HG02970 (cell line): ENCODE measurements around the gene NFATC1.
"Not testable (repeated sequence)": the region's sequence is repeated elsewhere in the genome, so short reads cannot be mapped to it uniquely, and the experiment has no call there.

Experiments used
- ATAC-seq: cut with Tn5 transposase; IDR thresholded peaks from one replicate; pipeline ENCODE4 v1.9.1; 2021; ENCODE audit warnings: mild to moderate bottlenecking, moderate library complexity, moderate number of reproducible peaks; ENCODE audit not compliant: unreplicated experiment, low FRiP score

NFATC1 gene

DNA sequence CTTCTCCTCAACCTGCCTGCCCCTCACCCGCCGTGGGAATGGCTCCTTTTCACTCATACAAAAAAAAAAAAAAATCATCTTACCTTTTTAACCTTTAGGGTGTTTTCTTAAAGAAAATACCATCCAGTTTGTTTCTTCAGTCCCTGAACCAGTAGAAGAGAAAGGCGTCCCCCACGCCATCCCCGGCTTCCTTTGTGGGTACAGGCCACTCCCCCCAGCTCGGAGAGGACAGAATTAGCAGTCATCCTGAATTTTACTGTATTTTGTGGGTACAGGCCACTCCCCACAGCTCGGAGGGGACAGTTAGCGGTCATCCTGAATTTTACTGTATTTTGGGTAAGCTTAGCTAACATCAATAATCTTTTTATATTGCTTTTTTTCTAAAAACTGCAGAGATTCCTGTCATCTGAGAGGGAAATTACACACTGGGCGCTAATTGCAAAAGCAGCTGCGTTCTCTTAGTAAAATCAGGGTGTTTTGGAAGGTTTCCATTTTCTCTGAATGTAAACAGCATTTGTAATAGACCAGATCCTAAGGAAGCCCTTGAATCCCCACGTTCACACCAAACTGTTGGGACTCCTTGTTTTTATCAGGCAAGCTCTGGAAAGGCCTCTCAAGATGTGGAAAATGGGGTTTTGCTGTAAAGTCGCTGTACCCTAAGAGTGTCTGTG lies 72.5 kb downstream of the NFATC1 start:
- ATAC-seq: no peak

DNA sequence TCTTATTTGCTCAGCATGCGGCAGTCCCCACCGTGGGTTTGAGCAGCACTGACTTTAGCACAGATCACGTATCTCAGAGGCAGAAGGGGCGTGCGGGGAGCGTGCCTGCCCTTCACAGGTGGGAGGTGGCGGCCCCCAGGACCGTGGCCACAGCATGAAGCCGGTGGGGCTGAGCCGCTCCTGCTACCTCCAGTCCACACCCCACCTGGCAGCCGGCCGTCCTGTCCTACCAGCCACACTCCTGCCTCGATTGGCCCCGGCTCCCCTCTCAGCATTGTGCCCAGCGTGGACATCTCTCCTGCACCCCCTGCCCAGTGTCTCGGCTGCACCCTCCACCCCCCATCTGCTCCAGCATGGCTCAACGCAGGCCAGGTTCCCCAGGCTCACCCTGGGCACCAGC lies 73.6 kb downstream of the NFATC1 start:
- ATAC-seq: no peak

DNA sequence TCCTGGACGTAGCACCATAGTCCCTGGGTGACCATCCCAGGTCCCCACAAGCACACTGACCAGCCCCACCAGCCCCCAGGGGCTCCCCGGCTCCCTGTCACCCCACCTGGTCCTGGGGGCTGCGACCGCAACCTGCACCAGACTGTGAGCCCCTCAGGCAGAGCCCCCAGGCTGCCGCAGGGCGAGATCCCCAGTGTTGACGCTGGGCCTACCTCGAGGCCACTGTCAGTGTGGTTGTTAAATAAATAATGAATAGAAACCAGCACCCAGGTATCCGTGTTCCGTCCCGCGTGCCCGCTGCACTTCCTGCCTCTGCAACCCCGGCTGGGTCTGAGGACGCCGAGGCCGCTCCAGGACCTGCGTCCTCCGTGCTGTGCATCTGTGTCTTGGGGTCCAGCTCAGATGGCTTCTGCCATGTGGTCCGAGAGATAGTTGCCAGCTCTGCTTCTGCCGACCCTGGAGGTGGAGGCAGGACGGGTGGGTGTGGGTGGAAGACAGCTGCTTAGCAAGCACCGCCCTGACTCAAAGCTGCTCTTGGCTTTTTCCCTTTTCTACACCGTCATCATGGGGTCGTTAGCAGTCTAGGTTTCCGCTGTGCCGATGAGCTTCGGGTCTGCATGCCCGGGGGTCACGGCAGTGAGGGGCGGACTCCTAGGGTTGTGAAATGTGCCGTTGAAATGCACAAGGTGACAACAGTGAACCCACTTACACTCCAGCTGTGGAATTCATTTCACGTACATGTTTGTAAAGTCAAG lies 74.2 kb downstream of the NFATC1 start:
- ATAC-seq: no peak

DNA sequence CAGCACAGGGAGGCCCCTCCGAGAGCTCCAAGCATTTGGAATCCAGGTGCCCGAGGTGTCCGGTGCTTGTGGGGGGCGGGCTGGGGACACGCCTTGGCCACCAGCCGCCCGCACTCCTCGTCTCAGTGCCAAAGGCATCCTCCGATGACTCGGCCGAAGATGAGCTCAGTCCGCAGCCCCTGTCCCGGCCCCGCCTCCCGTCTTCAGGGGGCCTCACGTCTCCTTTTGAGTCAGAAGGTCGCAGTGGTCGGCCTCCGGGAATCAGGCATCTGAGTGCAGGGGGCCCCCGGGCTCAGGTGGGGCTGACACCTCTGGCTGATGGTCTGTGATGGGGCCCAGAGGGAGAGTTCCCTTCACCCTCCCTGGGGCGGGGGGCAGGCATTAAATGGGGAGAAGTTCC lies 74.8 kb downstream of the NFATC1 start:
- ATAC-seq: no peak

DNA sequence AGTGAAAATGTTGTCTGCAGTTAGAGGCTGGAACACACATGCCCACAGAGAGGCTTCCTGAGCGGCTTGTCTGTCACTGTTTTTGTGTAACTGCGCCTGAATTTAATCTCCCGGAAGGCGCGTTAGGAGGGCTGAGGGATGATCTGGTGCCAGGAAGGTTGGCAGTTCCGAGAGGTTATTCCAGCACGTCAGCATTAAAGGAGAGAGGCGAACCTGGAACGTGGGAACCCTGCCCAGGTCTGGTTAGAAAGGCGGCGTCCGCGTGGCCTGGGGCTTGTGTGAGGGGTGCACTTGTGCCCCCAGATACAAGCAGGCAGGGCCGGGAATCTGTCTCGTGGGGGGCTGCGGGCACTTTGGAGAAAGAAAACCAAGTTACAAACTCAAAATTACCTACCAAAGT lies 75.3 kb downstream of the NFATC1 start:
- ATAC-seq: no peak

DNA sequence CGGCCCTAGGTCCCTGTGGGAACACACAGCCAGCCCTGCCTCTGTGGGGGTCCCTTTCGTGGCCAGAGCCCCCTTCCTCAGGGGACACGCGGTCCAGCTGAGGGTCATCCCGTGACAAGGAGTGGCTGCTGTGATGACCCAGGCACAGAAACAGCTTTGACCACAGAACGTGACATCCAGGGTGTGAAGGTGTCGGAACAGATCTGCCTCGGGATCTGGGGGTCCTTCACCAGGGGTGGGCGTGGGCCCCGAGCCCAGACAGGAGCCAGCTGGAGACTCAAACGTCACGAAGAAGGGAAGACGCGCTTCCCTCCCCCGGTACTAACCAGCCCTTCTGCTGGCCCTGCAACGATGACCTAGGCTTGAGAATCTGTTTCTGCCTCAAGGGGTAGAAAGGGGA lies 75.9 kb downstream of the NFATC1 start:
- no peak for ATAC-seq

DNA sequence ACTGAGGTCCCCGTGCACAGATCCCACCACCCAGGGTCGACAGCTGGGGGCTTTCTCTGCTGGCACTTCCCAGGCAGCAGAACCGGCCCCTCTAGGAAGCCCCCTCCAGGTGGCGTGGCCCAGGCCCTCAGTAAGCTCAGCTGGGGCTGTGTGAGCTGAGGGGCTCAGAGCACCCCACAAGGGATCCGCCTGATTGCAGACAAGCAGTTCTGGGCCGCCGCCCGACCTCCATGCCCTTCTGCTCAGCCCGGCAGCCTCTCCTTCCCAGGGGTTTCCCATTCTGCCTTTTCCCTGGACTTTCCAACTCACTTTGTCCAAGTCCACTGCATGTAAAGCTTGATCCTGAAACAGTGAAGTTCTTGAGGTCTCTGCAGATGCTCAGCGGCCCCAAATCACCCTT lies 76.4 kb downstream of the NFATC1 start:
- ATAC-seq: no peak

DNA sequence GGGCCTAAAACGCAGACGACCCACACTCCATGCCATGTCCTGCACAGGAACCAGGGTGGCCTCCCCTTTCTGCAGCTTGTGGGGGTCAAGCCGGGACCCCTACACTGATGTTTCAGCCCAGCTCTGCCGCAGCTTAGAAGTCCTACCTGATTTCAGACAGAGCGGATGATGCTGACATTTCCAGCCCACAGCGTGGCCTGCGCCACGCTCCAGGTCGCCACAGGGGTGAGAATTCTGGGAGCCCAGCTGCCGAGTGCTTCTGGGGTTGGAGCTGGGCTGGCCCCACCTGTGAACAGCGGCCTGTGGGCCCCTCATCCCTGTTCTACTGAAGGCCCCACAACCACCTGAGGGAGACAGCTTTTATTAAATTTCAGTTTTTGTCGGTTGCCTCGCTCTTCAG lies 77.2 kb downstream of the NFATC1 start:
- ATAC-seq: no peak

DNA sequence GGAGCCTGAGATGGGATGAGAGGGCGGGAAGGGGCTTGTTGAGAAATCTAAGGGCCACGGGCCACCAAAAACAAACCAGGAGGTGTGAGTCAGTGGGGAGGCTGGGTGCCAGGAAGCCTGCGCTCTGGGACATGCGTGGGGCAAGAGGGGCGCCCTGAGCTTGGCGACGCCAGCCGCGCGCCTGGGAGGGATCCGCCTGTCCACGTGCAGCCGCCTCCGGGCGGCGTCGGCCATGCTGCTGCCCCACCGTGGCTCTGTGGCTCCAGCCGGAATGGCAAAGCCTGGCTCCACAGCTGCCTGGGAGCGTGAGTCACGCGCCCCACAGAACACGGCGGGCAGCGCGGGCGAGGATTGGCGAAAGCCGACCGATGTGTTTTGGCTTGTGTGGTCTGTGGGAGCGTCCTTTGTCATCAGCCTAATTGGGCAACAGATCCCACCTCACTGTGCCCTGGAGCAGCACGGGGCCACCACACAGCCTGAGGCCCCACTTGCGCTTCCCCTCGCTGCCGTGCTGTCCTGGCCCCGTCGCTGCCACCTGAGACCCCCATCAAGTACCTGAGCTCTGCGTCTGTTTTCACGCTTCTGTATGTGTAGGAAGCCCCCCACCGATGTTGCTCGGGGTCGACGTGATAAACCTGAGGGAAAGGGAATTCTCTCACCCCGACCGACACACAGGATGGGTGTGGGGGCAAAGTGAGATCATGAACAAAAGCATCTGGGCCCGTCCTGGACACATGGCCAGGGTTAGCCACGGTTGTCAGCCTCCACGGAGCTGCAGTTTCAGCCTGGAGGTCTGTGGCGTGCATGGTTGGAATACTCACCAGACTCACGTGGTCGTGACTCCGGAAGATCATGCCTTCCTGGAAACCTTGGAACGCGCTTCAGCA lies 80.5 kb downstream of the NFATC1 start:
- ATAC-seq: no peak

DNA sequence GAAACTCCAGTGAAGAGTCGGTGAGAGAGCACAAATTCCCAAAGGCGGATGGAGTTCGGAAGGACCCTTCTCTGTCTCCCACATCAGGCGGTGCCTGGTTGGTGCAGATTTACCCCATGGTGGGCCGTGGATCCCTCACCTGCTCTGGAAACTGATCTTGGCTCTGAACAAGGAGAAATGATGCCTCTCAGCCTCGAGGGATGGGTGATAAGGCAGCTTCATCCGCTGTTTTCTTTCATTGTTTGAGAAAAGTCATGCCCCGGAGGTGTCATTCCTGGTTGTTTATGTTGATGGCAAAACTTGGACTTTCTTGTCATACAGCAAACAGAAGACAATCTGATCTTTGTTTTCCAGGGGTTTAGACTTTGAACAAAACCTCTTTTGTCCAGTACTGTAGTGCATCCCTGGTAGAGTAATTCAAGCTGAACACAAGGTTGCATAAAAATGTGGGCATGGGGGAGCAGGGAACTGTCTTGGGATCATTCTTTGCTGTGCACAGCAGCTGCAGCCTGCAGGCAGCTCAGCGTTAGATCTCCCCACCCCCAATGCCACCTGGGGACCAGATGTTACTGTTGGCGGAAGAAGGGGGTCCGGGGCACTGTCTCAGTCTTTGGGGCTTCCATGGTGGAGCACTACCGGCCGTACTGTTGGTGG lies 81.3 kb downstream of the NFATC1 start:
- ATAC-seq: no peak

DNA sequence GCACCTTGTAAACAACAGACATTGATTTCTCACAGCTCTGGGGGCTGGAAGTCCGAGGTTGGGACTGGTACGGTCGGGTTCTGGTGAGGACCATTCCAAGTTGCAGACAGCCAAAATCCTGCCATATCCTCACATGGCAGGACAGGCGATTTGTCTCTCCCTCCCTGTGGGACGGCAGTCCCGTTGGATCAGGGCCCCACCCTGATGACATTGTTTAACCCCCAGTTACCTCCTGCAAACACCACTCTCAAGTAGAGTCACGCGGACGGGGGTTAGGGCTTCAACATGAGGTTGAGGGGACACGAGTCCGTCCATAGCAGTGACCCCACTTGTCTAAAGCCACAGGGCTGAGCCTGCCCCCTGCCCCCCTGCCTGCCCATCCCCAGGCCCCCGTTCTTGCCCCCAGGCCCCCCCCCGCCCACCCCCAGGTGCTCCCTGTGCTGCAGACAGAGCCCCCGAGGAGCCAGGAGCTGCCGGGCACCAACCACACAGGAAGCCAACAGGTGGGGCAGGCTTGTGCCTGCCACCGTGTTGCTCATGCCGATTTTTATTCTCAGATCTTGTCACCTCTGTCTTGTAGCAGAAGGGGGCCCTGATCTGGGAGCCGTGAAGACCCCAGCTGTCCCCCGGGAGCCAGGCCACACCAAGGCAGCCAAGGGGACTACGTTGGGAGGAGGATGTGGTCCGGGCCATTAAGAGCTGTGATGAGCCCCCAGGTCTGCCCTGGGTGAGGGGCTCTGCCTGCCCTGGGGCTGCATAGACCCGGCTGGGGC lies 82.2 kb downstream of the NFATC1 start:
- no peak for ATAC-seq

DNA sequence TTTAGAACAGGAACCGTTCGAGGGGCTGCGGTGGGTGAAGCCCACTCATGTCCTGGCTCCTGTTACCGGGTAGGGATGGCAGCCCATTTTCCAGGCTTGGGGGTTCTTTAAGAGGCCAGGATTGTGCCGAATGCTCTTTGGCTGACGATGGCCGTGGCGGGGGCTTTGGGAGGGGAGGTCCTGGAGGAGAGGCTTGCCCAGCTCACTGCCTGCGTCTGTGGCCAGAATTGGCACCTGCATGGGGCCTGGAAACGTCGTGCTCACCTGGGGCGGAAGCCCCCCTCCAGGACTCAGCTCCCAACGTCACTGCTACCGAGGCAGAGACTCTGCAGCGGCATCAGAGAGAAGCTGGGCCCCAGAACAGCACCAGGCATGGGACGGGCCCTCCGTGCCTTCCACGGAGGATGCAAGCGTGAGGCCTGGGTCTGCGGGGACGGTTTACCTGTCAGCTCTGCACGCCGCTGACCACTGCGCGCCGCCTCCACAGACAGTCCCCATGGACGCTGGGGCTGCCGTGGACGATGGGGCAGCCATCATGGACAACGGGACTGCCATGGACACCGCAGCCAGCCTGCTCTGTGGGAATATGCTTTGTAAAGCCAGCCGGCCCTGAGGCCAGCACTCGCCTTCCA lies 82.9 kb downstream of the NFATC1 start:
- ATAC-seq: no peak

DNA sequence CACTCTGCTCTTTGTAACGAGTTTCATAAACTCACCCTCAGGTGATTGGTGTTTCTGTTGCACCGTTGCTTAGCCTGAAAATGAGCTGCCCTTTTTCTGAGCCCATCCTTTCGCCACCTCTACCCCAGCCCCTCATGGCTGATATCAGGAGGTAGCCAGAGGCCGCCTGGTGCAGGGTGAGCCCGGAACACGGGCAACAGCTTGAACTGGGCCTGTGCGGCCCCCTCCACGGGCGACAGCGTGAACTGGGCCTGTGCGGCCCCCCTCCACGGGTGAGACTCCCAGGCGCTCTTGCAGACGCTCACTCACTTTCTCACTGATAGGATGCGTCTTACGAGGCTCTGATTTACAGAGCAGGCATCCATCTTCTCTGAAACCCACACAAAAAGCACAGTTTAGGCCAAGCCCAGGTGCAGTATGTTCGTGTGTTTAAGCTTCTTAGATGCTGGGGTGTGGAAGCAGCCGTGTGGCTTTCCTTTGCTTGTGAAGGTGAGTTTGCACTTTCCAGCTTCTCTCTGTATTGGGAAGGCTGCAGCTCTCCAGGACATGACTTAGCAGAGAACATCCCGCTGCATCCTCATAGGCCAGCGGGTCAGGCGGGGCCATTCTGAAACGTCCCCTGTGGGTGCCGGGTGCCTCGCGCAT lies 83.5 kb downstream of the NFATC1 start:
- no peak for ATAC-seq

DNA sequence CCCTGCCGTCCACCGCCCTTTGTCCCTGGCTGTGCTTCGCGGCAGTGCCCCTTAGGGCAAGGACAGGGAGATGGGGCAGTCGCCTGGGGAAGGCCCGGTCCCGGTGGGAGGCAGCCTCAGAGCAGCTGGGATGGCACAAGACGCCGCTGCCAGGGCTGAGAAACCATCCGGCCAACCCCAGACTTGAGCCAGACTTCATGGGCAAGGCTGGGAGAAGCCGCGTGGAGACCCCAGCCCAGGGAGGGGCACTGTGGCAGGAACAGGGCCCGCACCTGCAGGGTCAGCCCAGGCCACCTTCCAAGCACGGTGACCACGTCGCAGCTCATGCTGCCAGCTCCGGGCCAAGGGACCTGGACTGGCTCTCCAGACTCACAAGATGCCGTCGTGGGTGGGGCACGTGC lies 84.0 kb downstream of the NFATC1 start:
- ATAC-seq: no peak

DNA sequence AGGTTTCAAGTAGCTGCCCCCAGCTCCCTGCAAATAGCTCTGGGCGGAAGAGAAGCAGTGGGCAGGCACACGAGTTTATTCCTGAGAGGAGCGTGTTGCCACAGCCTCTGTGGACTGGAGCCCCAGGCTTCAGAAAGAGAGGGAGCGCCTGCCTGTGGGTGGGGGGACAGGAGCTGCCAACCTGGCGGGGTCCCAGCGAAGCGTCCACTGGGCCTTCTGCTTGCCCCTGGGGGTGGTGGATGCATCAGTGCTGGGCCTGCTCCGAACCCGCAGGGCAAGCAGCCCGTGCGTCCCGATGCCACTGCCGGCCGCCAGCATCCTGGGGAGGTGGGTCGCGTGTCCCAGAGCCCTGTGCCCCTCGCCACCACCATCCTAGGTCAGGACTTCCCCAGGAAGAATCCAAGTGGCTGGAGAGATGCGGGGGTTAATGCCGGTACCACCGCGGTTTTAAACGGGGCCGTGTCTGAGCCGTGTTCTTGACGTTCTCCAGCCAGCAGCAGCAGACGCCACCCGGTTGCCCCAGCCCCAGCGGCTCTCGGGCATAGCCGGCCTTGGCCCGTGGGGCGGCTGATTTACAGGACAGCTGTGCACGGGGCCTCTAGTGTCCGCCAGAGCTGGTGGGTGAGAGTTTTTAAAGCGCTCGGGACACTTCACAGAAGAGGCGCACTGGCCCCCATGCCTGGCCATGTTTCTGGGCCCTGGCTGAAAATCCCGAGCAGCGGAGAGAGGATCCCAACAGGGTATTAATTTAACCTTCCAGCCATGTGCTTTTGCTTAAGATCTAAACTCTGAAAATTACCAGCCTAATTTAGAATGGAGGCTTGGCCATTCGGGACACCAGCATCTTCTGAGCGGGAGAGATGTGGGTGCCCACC lies 84.7 kb downstream of the NFATC1 start:
- no peak for ATAC-seq

DNA sequence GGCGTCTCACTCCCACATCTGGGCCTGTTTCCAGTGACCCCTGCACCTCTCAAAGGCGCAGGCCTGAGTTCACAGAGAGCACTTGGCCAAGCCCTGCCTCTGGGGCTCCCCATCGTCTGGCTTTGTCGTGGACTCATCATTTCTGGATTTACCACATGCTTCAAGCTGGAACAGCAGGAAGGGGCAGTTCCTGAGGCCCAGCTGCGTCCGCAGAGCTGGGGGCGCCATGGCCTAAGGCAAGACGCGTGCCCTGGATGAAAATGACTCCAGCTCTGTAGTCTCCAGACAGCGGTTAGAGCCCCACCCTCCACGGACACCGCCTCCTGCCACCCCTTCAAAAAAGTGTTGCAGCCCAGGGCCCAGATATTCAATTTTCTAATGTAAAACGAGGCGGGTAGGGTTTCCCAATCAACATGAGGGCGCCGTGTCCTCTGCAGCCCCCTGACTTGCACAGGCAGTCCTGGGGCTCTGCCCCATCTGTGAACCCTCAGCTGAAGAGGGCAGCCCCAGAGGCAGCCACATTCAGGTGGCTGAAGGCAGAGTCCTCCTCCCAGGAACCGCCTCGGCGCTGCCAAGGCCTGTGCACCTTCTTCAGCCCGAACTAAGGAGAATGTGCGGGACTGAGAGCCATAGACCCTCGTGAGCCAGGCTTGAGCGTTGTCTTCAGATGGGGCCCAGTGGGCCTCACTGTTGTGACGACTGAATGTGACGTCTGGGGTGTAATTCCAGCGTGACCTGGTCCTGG lies 85.5 kb downstream of the NFATC1 start:
- ATAC-seq: no peak

DNA sequence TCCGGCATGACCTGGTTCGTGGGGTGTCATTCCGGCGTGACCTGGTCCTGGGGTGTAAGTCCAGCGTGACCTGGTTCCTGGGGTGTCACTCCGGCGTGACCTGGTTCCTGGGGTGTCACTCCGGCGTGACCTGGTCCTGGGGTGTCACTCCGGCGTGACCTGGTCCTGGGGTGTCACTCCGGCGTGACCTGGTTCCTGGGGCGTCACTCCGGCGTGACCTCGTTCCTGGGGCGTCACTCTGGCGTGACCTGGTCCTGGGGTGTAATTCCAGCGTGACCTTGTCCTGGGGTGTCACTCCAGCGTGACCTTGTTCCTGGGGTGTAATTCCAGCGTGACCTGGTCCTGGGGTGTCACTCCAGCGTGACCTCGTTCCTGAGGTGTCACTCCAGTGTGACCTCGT lies 87.7 kb downstream of the NFATC1 start:
- ATAC-seq: not testable (repeated sequence)
